PFSK-1 (cell line): ENCODE data around the gene AGER.

Experiments used
- FOXP2 ChIP-seq: optimal IDR thresholded peaks from 2 replicates; pipeline ENCODE3; 2011; ENCODE audit warnings: borderline replicate concordance, control low read depth, inconsistent platforms; ENCODE audit not compliant: insufficient read depth; ENCODE audit errors: extremely low read length, extremely low read depth
- POLR2AphosphoS5 ChIP-seq: IDR thresholded peaks from 2 replicates; pipeline ENCODE4 v1.6.1; 2012; ENCODE audit warnings: low read depth, mild to moderate bottlenecking, control low read depth, low read length, moderate library complexity
- REST ChIP-seq, 2 experiments: IDR thresholded peaks; 2 replicates each; pipeline versions ENCODE4 v1.6.1 to v1.8.0; 2011 to 2012; ENCODE audit warnings: low read depth in 2 of 2, low read length in 2 of 2, control low read depth in 1 of 2, inconsistent platforms in 1 of 2, mild to moderate bottlenecking in 1 of 2, moderate library complexity in 1 of 2; ENCODE audit not compliant: insufficient read depth in 1 of 2
- SIN3A ChIP-seq: IDR thresholded peaks from 2 replicates; pipeline ENCODE4 v1.6.1; 2012; ENCODE audit warnings: mild to moderate bottlenecking, low read length, moderate library complexity, borderline replicate concordance; ENCODE audit not compliant: insufficient read depth
- TAF1 ChIP-seq: IDR thresholded peaks from 2 replicates; pipeline ENCODE4 v1.6.1; 2012; ENCODE audit warnings: low read length, control low read depth, borderline replicate concordance; ENCODE audit not compliant: insufficient read depth

The AGER gene

DNA sequence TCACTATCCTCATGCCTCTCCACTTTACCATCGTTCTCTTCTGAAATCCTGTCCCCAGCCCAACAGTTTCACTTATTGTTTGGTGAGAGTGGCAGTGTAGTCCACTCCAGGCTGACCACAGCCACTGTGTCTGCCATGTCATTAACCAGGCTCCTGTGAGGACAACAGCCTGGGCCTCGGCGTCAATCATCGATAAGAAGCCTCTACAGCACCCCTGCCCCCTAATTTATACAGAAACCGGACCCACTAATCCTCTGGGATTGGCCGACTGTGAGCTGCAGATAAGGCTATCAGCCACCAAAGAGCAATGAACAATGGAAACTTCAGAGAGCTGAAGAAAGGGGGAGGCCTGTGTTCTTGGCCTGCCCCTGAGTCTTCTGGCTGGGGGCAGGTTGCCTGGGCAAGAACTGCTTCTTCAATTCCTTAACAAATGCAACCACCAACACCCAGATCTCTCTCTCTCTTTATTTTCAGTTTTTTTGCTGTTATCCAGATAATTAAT lies 16.2 kb downstream of the AGER start:
- TF ChIP-seq SIN3A, result no peak
- no peak for TF ChIP-seq REST (IDR thresholded peaks at IDR 0.05; ENCODE audit: insufficient read depth in 1 of 2, low read depth in 2 of 2, low read length in 2 of 2)
- TF ChIP-seq FOXP2, result no peak
- TF ChIP-seq TAF1, result no peak
- TF ChIP-seq POLR2AphosphoS5, result no peak

DNA sequence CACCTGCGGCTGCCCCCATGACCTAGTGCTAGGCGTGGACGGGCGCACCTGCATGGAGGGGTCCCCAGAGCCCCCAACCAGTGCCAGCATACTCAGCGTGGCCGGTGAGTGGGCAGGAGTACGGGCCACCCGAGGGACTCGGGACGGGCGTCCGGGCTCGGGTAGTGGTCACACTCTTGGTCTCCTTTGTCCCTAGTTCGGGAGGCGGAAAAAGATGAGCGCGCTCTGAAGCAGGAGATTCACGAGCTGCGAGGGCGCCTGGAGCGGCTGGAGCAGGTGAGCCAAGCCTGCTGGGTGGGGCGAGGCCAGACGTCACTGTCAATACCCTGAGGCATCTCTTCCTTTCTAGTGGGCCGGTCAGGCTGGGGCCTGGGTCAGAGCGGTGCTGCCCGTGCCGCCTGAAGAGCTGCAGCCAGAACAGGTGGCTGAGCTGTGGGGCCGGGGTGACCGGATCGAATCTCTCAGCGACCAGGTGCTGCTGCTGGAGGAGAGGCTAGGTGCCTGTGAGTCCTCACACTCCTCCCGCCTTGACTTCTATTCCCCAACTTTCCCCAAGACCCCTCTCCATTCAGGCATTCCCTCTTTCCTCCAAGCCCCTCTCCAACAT lies 16.8 kb downstream of the AGER start:
- TF ChIP-seq SIN3A (no peak), TAF1 (no peak), REST (IDR thresholded peaks at IDR 0.05; ENCODE audit: insufficient read depth in 1 of 2, low read depth in 2 of 2, low read length in 2 of 2) (no peak), POLR2AphosphoS5 (no peak), FOXP2 (no peak)

GRCh38 chr6:32166411-32167061 lies 17.5 kb downstream of the AGER start:
- no peak for TF ChIP-seq POLR2AphosphoS5
- no peak for TF ChIP-seq TAF1
- no peak for TF ChIP-seq SIN3A
- no peak for TF ChIP-seq FOXP2
- TF ChIP-seq REST (IDR thresholded peaks at IDR 0.05; ENCODE audit: insufficient read depth in 1 of 2, low read depth in 2 of 2, low read length in 2 of 2), result no peak

GRCh38 chr6:32164295-32164694 lies 19.8 kb downstream of the AGER start, which contains the start of gene EGFL8:
Gene EGFL8 (plus strand): TSS chr6:32164595. CDS start chr6:32166166, 1,571 bp downstream.
- TF ChIP-seq TAF1 (no peak), FOXP2 (no peak), SIN3A (no peak), POLR2AphosphoS5 (no peak), REST (IDR thresholded peaks at IDR 0.05; ENCODE audit: insufficient read depth in 1 of 2, low read depth in 2 of 2, low read length in 2 of 2) (no peak)
